Stimulated activated CD8-positive, alpha-beta memory T cell treated with anti-CD3 and anti-CD28 coated beads, Interleukin-7, amount 100 ng/mL, for 48 hours (primary cell): ENCODE data around the gene ENDOG.
"Not testable (repeated sequence)": the region's sequence is repeated elsewhere in the genome, so short reads cannot be mapped to it uniquely, and the experiment has no call there.

ENCODE experiments used
- DNase-seq, 2 donors: peaks; one replicate each; pipeline ENCODE4 v3.0.0-alpha.2; 2020; ENCODE audit warnings: low read depth in 1 of 2; ENCODE audit errors: extremely low read depth in 1 of 2

ENDOG gene

DNA sequence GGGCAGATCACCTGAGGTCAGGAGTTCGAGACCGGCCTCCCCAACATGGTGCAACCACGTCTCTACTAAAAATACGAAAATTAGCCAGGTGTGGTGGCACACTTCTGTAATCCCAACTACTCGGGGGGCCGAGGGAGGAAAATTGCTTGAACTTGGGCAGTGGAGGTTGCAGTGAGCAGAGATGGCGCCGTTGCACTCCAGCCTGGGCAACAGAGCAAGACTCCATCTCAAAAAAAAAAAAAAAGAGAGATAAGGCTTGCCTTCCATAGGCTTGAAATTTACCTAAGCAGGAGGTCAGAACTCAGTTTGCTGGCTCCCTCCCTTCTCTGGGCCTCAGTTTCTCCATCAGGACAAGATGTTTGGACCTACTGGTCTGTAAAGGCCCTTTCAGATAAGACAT is 10.0 kb downstream of the ENDOG start:
- DNase-seq, result no peak

DNA sequence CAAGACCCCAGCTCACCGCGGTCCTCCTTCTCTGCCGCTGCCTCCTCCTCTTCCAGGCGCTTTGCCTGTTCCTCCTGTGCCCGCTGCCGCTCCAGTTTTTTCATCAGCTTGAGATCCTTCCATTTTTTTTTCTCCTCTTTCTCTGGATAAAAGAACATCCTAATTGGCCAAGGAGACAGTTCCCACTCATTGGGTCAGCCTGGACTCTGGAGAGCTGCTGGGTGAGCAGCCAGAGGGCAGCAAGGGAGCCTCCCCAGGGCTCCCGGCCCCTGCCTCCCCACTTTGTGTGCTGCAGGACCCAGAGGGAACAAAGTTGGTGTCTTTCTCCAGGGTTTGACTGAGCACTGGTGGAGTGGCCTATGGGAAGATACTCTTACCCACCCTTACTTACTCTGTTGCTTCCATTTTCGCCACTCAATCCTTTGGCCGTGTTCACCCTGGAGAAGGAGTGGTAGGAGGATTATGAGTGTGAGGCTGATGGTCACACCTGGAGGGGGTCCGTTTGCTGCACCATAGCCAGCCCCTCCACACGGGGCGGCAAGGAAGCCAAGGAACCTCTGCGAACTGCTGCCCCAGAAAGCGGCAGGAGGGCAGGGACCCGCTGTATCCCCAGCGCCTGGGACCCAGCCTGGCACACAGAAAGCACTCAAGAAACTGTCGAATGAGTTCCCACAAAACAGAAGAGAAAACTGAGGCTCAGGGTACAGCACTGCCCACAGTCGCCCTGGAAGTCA is 10.6 kb downstream of the ENDOG start:
- DNase-seq, result no peak

DNA sequence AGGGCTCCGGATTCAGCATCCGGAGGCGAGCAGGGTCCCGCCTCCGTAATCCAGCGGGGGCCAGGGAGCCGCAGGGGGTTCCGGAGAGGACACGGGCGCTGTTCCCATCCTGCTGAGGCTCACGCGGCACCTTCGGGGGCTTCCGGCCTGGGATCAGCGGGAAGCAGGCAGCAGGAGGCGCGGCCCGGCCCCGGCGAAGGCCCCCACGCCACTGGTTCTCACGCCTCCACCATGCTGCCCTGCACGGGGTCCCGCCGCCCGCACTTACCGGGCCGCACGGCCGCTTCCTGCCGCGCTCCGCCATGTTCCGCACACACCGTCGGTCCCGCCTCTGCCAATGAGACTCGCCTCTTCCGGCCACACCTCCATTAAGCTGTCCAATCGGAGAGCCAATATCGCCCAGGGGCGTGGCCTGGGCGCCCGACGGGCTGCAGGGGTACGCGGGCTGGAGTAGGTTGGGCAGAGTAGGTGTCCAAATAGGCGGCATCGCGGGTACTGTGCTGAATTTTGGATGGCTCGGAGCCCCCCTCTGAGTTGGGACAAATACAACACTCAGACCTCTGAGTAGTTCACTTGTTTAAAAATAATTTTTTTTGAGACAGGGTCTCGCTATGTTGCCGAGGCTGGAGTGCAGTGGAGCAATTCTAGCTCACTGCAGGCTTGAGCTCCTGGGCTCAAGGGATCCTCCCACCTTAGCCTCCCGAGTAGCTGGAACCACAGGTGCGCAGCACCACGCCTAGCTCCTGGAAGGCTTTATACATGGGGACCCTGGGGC is 11.4 kb downstream of the ENDOG start, which contains the start of gene SPOUT1:
Gene SPOUT1 (minus strand): TSS at position 318 of the 775 bp plus-strand sequence. CDS start 14 bp downstream, at position 304.
- peak; percentile 89 to 90 for DNase-seq

DNA sequence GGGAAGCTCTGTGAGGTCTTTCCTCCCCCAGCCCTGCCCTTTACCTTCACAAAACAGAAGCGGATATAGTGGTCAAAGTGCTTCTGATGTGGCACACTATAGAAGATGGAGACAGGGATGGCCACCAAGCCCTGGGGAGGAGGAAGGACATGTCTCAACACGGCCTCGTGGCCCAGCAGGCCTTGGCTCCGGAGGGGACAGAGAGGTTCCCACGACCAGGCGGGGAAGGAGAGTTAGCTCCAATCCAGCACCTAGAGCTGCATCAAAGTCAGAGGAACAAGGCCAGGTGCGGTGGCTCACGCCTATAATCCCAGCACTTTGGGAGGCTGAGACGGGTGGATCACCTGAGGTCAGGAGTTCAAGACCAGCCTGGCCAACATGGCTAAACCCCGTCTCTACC is 15.4 kb downstream of the ENDOG start:
- DNase-seq, result no peak

DNA sequence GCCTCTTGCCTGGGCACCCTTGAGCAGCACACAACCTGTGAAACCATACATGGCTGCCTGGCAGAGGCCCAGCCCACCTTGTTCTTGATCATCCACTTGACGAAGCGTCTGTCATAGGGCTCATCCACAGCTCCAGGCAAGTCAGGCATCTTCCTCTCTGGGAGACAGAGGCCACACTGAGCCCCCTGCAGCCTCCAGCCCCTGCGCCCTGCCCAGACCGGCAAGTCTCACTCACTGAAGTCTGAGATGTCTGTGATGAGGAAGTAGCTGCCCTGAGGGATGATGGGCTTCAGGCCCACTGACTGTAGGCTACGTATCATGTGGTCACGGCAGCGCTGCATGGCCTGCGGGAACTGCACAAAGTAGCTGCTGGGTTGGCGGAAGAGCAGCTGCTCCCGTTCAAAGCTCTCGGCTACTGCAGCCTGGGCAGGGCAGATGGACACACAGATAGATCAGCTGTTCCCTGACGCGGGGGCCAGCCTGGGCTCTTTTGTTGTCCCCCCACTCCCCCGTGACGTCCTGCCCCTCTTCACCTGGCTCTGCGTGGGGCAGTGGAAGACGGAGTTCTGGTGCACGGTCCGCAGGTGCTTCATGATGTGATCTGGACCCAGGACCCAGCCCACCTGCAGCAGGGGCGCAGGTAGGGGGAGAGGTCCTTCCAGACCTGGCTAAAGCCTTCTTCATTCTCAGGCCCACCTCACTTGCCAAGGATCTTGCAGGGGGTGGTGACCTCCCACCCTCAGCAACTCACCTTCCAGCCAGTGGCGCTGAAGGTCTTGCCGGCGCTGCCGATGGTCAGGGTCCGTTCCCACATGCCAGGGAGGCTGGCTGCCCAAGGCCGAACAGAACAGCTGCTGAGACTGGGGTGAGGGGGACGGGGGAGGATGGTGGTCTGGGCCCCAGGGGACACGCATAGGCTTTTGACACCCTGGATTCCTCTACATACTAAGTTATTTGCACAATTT is 17.2 kb downstream of the ENDOG start:
- DNase-seq, result no peak

DNA sequence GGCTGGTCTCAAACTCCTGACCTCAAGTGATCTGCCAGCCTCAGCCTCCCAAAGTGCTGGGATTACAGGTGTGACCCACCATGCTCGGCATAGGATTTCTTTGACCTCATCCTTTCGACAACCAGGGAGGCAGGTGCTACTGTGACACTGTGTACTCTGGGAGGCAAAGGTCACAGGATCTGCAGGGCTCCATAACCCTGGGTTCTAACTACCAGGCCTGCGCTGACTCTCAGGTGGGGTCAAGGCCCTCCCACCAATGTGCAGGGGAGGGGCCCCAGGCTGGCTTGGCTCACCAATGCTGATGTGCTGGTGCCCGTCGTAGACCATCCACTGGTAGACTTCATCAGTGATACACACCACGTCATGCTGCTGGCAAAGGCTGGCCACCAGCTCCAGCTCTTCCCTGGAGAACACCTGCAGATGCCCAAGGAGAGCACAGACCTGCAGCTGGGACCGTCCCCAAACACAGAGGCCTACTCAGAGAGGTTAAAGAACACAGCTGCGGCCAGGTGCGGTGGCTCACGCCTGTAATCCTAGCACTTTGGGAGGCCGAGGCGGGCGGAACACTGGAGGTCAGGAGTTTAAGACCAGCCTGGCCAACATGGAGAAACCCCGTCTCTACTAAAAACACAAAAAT is 18.3 kb downstream of the ENDOG start:
- DNase-seq, result no peak

DNA sequence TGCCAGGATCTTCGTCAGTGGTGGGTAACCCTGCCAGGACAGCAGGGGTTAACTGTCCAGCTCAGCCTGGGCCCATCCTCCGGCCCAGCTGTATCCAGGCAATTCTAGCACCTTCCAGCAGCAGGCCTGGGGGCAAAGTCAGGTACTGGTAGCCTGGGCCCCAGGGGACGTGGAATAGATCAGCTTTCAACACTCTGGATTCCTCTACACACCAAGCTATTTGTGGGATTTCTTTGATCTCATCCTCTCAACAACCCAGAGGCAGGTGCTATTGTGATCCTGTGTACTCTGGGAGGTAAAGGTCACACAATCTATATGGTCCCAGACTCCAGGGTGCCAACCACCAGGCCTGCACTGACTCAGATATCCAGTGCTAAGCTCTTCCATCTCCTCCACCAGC is 20.0 kb downstream of the ENDOG start:
- no peak for DNase-seq

DNA sequence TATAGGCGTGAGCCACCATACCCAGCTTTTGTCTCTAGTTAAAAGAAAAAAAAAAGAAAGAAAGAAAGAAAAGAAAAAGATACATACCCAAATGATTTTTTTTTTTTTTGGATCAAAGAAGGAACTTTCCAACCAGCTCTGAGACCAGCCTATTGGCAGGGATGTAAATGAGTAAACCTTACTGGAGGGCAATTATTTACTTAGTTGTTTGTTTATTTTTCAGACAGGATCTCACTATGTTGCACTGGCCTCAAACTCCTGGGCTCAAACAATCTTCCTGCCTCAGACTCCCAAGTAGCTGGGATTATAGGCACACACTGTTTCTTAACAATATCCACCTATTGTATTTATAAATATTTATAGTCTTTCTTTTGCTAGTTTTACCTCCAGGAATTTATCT is 22.2 kb downstream of the ENDOG start:
- no peak for DNase-seq

DNA sequence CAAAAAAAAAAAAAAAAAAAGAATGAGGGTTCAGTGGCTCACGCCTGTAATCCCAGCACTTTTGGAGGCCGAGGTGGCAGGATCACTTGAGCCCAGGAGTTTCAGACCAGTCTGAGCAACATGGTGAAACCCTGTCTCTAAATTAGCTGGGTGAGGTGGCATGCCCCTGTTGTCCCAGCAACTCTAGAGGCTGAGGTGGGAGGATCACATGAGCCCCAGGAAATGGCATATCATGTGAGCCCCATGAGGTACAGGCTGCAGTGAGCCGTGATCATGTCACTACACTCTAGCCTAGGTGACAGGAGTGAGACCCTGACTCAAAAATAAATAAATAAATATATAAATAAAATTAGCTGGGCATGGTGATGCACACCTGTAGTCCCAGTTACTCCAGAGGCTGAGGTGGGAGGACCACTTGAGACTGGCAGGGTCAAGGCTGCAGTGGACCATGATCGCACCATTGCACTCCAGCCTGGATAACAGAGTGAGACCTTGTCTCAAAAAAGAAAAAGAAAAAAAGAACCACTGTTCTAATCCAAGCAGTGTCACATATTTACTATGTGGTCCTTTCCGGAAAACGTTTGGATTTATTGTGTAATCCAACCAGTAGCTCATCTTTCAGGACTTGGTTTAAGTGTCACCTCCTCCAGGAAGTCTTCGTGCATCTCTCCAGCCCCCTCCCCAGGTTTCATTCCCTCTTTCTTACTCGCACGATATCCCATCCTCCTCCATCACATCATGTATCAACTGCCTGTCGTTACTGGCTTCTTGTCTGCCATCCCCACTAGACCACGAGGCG is 23.6 kb downstream of the ENDOG start:
- no peak for DNase-seq

DNA sequence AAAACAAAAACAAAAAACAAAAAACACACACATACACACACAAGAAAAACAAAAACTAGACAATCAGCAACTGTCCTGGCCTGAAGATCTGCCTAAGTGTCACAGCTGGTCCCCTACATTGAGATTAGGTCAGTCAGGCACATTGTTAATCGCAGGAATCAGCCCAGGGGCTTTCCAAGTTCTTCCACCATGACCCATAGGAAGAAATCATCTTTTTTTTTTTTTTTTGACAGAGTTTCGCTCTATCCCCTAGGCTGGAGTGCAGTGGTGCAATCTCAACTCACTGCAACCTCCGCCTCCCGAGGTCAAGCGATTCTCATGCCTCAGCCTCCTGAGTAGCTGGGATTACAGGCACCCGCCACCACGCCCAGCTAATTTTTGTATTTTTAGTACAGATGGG is 24.9 kb downstream of the ENDOG start:
- DNase-seq, result not testable (repeated sequence)

DNA sequence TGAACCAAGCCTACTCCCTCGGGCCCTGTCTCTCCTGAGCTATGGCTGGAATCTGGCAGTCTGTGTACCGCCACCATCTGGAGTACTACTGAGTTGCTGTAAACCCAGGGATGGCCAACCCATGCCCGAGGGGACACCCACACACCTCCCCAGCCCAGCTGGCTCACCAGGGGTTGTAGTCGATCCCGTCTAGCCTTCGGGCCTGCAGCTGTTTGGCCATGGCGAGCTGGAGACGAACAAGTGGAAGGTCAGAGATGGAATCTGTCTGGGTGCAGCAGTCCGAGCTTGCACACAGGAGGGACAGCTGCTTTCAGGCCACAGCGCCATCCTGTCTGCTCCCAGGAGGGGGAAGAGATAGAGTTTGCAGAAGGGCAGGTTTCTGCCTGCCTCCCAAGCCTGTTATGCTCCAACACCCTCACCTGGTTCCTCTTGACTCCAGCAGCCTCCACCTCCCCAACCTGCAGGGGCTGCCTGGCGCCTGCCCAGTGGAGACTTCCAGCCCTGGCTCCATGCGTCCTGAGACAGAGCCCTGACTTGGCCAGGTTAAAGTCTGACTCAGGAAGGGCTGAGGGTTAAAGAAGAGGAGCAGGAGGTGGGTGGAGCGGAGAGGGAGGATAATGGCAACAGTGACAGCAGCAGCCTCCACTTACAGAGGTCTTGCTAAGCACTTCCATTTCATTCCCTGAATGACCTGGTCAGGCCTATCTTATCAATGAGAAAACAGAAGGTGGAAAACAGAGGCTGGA is 27.1 kb downstream of the ENDOG start:
- no peak for DNase-seq

DNA sequence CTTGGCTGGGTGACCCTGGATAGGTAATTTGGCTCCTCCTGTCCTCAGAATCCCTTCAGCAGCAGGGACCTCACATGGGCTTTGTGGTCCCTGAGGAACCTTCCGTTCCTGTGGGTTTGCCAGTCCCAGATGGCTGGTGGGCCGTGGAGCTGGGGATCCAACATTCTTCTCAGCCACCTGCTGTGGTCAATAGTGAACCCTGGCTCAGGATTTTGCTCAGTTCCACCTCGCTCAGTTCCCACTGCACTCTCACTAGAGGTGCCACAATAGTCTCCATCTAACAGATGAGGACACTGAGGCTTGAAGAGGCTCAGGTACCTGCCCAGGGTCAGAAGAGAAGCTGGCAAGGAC is 28.4 kb downstream of the ENDOG start:
- no peak for DNase-seq

DNA sequence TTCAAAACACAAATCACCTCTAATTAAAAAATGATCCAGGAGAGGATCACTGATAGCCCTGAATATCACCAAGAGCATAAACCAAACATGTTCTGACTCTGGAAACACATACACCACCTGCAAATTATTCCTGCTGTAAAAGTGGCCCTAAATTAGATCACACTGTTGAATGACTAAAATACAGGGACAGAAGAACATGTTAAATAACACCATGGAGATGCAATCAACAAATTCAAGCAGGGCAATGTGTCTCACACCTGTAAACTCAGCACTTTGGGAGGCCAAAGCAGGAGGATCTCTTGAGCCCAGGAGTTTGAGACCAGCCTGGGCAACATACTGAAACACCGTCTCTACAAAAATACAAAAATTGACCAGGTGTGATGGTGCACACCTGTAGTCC is 29.5 kb downstream of the ENDOG start:
- no peak for DNase-seq

DNA sequence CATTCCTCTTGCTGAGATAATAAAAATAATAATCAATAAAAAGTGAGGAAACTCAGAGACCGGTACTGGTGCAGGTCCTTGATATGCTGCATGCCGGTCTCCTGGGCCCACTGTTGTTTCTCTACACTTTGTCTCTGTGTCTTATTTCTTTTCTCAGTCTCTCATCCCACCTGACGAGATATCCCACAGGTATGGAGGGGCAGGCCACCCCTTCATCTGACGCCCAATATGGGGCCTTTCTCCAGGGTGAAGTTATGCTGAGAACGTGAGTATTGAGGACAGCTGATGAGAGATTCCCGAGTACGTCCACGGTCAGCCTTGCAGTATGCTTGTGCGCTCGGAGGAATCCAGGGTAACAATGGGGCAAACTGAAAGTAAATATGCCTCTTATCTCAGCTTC is 32.7 kb downstream of the ENDOG start:
- DNase-seq, result not testable (repeated sequence)

DNA sequence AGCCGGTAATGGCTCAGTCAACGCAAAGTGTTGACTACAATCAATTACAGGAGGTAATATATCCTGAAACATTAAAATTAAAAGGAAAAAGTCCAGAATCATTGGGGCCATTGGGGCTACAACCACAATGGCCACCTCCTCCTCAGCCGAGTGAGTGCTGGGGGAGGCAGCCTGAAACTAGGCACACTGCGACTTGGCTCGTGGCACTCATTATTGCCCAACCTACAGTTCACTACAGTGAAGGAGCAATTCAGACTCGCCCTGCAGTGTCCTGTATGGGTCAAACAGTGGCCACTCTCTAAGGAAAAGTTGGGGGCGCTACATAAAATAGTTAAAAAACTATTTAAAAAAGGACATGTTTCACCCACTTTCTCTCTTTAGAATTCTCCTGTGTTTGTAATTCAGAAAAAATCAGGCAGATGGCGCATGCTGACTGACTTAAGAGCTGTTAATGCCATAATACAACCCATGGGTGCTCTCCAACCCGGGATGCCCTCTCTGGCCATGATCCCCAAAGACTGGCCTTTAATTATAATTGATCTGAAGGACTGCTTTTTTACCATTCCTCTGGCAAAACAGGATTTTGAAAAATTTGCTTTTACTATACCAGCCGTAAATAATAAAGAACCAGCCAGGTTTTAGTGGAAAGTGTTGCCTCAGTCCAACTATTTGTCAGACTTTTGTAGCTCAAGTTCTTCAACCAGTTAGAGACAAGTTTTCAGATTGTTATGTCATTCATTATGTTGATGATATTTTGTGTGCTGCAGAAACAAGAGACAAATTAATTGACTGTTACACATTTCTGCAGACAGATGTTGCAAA is 33.7 kb downstream of the ENDOG start:
- DNase-seq, result not testable (repeated sequence)

DNA sequence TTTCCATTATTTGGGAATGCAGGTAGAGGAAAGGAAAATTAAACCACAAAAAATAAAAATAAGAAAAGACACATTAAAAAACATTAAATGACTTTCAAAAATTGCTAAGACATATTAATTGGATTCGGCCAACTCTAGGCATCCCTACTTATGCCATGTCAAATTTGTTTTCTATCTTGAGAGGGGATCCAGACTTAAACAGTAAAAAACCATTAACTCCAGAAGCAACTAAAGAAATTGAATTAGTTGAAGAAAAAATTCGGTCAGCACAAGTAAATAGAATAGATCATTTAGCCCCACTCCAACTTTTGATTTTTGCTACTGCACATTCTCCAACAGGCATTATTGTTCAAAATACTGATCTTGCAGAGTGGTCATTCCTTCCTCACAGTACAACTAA is 34.3 kb downstream of the ENDOG start:
- DNase-seq, result not testable (repeated sequence)

DNA sequence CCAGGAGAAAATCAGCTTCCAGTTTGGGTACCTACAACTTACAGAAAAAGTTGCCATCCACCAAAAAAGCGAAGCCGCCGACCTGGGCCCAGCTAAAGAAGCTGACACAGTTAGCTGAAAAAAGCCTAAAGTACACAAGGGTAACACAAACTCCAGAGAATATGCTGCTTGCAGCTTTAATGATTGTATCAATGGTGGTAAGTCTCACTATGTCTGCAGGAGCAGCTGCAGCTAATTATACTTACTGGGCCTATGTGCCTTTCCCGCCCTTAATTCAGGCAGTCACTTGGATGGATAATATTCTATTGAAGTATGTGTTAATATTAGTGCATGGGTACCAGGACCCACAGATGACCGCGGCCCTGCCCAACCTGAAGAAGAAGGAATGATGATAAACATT is 36.2 kb downstream of the ENDOG start:
- DNase-seq, result not testable (repeated sequence)

DNA sequence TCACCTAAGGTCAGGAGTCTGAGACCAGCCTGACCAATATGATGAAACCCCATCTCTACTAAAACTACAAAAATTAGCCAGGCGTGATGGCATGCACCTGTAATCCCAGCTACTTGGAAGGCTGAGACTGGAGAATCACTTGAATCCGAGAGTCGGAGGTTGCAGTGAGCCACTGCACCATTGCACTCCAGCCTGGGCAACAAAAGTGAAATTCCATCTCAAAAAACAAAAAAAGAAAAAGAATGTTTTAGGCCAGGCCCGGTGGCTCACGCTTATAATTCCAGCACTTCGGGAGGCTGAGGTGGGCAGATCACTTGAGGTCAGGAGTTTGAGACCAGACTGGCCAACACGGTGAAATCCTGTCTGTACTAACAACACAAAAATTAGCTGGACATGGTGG is 40.2 kb downstream of the ENDOG start:
- not testable (repeated sequence) for DNase-seq
